ENCODE results near the gene EPAS1. TPM values are rescaled to one million over a fixed set of nuclear protein-coding genes. Genes with fewer than 3 reads are reported as not detected.

EPAS1 gene
- polyA plus RNA-seq, 2 of the 4 experiments (the other 2 are of a cell fraction), result 128 to 143 TPM

- no peak for ATAC-seq
- CTCF ChIA-PET, result no interaction called here
Measured at GRCh38 chr2:46428911-46429436, 131.8 kb downstream of the EPAS1 start.

GRCh38 chr2:46430413-46430812 is 133.2 kb downstream of the EPAS1 start:
- no peak for FAIRE-seq
- CTCF ChIA-PET, result interaction anchor here (0.7 to 1.8 kb wide), 4 partner anchors 13 to 122 kb away, joined by 3 to 4 read pairs (median 4); no protein-coding TSS in a partner anchor
- H3K4me3 ChIP-seq, result no peak overlapping the region

More at GRCh38 chr2:46428911-46429436, 131.8 kb downstream of the EPAS1 start:
- Histone ChIP-seq H3K27ac (no peak overlapping the region), H3K4me2 (no peak overlapping the region), H3K4me3 (no peak overlapping the region), H3K9me3 (no peaks in the 10 kb centered on the region), H3K4me1 (no peaks in the 10 kb centered on the region)
- DNase-seq (ENCODE audit: low read depth in 1 of 2, low spot score in 1 of 2), result no peak
- WGBS (ENCODE audit: missing lambda C conversion rate), result 81% methylated on average over 22 of the region's 22 CpGs
- POLR2A ChIA-PET, result no interaction called here
- FAIRE-seq, result no peak
- no peak for TF ChIP-seq ELK1 (IDR thresholded peaks at IDR 0.05; ENCODE audit: low read depth, low read length)
- TF ChIP-seq EP300 (IDR thresholded peaks at IDR 0.05), result no peak
- TF ChIP-seq SREBF2 (IDR thresholded peaks at IDR 0.05), result no peak
- TF ChIP-seq POLR2AphosphoS2 (conservative IDR thresholded peaks at IDR 0.05; ENCODE audit: low read length), result no peak
- TF ChIP-seq RAD21 (conservative IDR thresholded peaks at IDR 0.05 in 1 of 2, IDR thresholded peaks at IDR 0.05 in 1 of 2), result no peak
- TF ChIP-seq CBX8 (IDR thresholded peaks at IDR 0.05), result no peak
- TF ChIP-seq KDM5A (IDR thresholded peaks at IDR 0.05), result no peak
- no peak for TF ChIP-seq SMC3 (IDR thresholded peaks at IDR 0.05)
- TF ChIP-seq TP53 (CRISPR knock-in tag; IDR thresholded peaks at IDR 0.05), result no peak
- TF ChIP-seq HEYL (CRISPR knock-in tag; IDR thresholded peaks at IDR 0.05), result no peak
- no peak for TF ChIP-seq ZNF302 (CRISPR knock-in tag; IDR thresholded peaks at IDR 0.05)
- TF ChIP-seq NR3C1 (IDR thresholded peaks at IDR 0.05), result no peak
- no peak for TF ChIP-seq ATOH8 (CRISPR knock-in tag; IDR thresholded peaks at IDR 0.05; ENCODE audit: low read depth)
- no peak for TF ChIP-seq NPAS2 (CRISPR knock-in tag; IDR thresholded peaks at IDR 0.05; ENCODE audit: borderline replicate concordance)

More at GRCh38 chr2:46430413-46430812, 133.2 kb downstream of the EPAS1 start:
- DNase-seq (ENCODE audit: low read depth in 1 of 2, low spot score in 1 of 2) (no peak), ATAC-seq (no peak)
- Histone ChIP-seq H3K27ac (no peak overlapping the region), H3K4me1 (no peaks in the 10 kb centered on the region; the same call in 2 of the 3 replicates), H3K9me3 (no peaks in the 10 kb centered on the region), H3K4me2 (no peak overlapping the region)
- TF ChIP-seq USF2 (IDR thresholded peaks at IDR 0.05) (no peak), KDM1A (IDR thresholded peaks at IDR 0.05; ENCODE audit: low read depth) (no peak), REST (IDR thresholded peaks at IDR 0.05) (no peak), PHF8 (IDR thresholded peaks at IDR 0.05; ENCODE audit: borderline replicate concordance, low read depth) (no peak), POLR2A (IDR thresholded peaks at IDR 0.05; ENCODE audit: low read length) (no peak), KDM5A (IDR thresholded peaks at IDR 0.05) (no peak), NFE2L2 (conservative IDR thresholded peaks at IDR 0.05; ENCODE audit: low read length) (no peak), FOSL2 (IDR thresholded peaks at IDR 0.05) (no peak), FOSL2 (CRISPR knock-in tag; IDR thresholded peaks at IDR 0.05) (no peak), CTCF (IDR thresholded peaks at IDR 0.05) (no peak)
- 60% methylated on average over 1 of the region's 1 CpG for WGBS (ENCODE audit: missing lambda C conversion rate)
- POLR2A ChIA-PET, result no interaction called here
